Measurements from ENCODE around the gene CD300LB.

DNA sequence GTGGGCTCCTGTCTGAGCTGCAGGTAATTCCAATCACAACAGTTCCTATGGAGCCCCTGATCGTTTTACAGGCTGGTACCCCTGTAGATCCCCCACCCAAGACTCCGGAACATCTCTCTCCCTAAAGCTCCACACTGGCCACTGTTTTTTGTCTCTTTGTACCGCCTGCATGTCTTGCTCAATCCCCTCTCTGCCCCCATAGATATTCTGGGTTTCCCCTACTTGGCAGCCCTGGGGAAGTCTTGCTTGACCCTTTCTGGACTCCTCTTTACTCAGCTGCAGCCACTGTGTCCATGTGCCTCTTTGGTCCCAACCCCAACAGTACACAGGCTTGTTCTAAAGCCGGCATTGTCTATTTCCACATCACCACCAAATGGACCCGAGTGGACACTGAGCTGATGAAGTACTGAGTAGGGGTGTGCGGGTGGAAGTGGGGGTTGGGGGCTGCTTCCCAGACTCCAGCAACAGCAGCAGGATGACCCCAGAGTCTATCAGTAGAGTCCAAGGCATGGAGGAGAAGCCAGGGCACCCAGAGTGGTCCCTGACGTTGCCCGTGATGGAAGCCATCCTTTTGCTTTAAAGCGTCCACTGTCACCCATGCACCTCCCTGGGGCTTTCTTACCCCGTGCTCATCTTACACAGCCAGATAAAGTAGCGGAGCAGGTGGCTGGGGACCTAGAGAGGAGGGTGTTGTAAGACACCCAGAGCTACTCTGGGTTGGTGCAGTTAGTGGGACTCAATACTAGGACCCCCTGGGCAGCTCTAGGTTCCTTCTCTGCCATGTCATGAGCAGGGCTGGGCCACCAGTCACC is 6.4 kb downstream of the CD300LB start:
- TF ChIP-seq POLR2AphosphoS5 (IDR thresholded peaks at IDR 0.05) (no peak), POLR2A (IDR thresholded peaks at IDR 0.05) (no peak)
- TF ChIP-seq, protein P1, sequence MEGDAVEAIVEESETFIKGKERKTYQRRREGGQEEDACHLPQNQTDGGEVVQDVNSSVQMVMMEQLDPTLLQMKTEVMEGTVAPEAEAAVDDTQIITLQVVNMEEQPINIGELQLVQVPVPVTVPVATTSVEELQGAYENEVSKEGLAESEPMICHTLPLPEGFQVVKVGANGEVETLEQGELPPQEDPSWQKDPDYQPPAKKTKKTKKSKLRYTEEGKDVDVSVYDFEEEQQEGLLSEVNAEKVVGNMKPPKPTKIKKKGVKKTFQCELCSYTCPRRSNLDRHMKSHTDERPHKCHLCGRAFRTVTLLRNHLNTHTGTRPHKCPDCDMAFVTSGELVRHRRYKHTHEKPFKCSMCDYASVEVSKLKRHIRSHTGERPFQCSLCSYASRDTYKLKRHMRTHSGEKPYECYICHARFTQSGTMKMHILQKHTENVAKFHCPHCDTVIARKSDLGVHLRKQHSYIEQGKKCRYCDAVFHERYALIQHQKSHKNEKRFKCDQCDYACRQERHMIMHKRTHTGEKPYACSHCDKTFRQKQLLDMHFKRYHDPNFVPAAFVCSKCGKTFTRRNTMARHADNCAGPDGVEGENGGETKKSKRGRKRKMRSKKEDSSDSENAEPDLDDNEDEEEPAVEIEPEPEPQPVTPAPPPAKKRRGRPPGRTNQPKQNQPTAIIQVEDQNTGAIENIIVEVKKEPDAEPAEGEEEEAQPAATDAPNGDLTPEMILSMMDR (IDR thresholded peaks at IDR 0.05 in 8 of 11, conservative IDR thresholded peaks at IDR 0.05 in 3 of 11): no peak

Measured in spleen (tissue), 7 donors.